Kidney tubule cell (primary cell): ENCODE data around the gene CAMTA1.
"Not testable (repeated sequence)": the region's sequence is repeated elsewhere in the genome, so short reads cannot be mapped to it uniquely, and the experiment has no call there.

Experiments used
- DNase-seq: peaks from one replicate; pipeline ENCODE4 v3.0.0-alpha.2; 2018; ENCODE audit warnings: low spot score

Gene CAMTA1

GRCh38 chr1:7679159-7679872 lies 894.1 kb downstream of the CAMTA1 start:
- DNase-seq: no peak

GRCh38 chr1:7679873-7680206 lies 894.6 kb downstream of the CAMTA1 start:
- no peak for DNase-seq

- DNase-seq: peak; percentile 45
Observed at GRCh38 chr1:7680207-7680954, 895.1 kb downstream of the CAMTA1 start.

GRCh38 chr1:7680955-7681268 lies 895.7 kb downstream of the CAMTA1 start:
- no peak for DNase-seq

DNA sequence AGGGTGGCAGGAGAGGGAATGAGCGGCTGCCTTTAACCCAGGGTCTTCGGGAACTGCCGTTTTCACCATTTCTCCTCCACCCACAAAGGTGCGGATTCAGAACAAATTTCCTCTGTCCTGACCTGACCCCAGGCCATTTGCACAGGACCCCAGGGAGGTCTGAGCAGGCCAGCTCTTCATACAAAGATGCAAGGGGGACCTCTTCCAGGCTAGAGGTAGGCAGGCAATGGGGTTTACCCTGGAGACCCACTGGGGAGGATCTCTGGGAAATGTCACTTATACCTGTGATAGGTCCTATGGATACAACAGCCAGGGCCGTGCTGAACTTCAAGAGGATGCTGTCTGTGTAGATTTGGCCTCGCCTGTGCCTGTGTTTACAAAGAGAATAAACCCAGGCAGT lies 896.1 kb downstream of the CAMTA1 start:
- no peak for DNase-seq

DNA sequence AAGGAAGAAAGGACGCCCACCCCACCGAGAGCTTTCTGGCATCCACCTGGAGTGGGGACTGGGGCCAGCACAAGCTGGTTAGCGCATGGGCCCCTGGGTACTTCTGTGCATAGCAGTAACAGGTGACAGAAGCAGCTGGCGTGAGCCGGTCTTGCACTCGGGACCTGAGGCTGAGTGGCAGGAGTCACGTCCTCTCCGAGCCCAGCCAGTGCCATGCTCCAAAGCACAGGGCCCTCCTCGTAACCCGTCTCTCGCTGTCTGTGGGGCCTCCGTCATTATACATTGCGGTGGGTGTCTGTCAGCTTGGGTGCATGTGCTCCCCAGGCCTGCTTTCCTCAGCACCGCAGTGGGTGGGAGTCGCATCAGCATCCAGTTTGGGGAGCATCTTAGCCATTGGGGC lies 898.3 kb downstream of the CAMTA1 start:
- no peak for DNase-seq

DNA sequence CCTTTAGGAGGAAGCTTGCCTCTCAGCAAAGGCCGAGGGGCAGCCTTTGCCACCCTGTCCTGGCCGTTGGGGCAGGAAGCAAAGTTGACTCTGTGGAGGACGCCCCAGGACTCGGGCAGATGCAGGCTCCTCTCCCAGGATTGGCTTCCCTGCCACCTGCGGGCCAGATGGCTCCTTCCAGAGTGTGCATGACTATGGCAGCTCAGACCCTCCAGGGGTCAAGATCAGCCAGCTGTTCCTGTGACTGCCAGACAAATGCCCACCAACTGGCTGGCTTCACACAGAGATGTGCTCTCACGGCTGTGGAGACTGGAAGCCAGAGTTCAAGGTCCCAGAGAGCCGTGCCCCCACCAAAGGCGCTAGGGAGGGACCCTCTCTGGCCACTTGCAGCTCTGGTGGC lies 898.9 kb downstream of the CAMTA1 start:
- DNase-seq: no peak

DNA sequence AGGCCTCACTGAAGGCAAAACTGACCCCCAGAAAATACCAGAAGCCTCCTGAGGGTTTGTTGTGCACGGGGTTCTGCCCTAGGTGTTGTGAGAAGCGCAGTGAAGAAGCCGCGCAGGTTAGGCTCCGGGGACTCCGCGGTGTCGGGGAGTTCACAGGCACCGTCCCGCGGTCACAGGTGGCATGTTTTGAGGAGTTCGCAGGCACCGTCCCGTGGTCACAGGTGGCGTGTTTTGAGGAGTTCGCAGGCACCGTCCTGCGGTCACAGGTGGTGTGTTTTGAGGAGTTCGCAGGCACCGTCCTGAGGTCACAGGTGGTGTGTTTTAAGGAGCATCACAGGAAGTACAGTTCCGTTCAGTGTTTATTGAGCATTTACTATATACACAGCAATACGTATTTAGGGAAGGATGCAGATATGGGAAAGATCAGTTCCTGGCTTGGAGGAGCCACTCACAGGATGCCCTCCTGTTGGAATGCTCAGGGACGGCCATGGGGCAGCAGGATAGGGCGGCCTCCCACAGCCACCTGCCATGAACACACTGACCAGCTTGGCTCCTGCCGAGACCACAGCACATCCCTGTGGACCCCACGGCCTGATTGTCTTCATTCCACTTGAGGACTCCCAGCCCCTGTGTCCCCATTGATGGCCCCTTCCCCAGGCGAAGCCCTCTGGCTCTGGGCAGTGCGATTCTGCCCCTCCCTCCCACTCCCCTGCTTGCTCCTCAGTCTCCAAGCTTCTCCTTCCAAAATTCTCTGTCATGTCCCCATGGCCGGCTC lies 899.8 kb downstream of the CAMTA1 start:
- DNase-seq: no peak

DNA sequence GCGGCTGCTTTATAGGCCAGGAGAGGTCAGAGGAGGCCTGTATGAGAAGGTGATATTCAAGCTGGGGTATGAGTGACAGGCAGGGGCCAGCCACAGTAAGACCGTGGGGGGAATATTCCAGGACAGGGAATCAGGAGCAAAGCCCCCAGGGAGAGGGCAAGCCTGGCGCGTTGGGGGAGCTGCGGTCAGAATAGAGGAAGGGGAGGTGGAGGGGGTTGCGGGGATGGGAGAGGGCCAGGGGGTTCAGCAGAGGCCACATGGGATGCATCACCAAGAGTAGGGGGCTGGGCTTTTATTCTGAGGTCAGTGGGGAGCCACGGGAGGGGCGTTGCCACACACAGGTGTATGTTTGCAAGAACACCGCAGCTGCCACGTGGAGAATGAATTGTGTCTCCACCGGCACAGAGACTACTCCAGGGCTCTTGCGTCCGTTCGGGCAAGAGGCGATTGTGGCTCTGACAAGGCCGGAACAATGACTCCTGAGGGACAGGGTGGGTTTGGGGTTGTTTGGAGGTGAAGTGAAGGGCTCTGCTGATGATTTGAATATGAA lies 901.1 kb downstream of the CAMTA1 start:
- DNase-seq: no peak

DNA sequence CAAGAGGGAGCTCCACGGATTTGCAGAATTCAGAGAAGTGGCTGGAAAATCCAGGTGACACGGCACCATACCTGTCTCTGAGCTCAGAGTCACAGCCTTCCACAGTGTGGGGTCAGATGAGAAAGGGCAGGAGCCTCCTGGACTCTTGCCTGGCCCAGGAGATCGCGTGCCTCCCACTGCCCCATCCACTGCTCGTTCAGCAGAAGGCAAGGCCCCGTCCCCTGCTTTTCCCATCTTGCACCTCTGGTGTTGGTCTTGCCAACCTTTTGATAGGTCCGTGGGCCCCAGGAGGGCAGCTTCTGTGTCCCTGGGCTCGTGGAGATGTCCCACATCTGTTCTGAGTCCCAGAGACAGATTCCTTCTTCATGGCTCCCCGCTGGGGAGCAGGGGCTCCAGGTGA lies 902.2 kb downstream of the CAMTA1 start:
- DNase-seq: no peak

- no peak for DNase-seq
Observed at GRCh38 chr1:7688659-7689058, 903.4 kb downstream of the CAMTA1 start.

GRCh38 chr1:7689307-7689706 lies 904.1 kb downstream of the CAMTA1 start:
- not testable (repeated sequence) for DNase-seq

GRCh38 chr1:7690076-7690475 lies 904.8 kb downstream of the CAMTA1 start:
- DNase-seq: no peak

DNA sequence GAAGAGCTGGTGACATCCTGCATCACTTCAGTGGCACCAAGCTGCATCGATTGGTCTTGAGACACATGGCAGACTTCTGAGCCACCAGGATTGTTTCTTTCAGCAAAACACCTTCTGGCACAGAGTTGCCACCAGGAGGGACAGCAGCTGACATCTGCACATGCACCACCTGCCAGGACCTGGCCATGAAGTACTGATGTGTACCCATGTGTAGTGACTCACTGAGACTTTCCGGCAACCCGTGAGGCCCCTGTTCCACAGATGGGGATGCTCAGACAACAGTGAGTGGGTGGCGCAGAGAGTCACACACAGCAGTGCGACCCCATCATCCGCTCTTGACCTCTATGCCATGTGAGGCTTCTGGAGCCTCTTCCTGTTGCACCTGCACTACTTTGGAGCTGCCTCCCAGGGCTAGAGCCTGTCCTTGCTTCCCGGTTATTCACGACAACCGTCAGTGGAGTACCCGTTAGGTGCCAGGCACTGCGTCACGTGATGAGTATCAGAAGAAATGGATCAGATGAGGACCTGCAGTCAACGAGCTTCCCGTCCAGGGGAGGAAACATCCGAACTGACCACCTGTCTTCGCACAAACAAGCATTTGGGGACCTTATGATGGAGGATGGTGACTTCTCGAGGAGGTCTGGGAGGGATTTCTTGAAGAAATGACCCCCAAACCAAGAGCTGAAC lies 905.4 kb downstream of the CAMTA1 start:
- DNase-seq: no peak

DNA sequence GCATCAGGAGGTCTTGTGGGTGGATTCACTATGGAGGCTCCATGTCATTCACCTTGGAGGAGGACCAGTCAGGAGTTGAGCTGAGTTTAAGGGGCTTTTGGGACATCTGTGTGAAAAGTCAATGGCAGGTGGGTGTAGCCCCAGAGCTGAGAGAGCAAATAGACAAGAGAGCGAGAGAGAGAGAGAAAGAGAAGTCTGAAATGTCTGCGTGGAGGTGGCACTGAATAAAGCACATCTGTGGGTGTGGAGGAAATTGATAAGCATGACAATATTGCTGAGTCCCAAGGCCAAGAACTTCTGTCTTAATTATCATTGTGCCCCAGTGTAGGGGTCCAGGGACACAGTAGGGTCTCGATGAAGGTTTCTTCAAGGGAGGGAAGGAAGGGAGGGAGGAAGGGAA lies 906.3 kb downstream of the CAMTA1 start:
- no peak for DNase-seq

DNA sequence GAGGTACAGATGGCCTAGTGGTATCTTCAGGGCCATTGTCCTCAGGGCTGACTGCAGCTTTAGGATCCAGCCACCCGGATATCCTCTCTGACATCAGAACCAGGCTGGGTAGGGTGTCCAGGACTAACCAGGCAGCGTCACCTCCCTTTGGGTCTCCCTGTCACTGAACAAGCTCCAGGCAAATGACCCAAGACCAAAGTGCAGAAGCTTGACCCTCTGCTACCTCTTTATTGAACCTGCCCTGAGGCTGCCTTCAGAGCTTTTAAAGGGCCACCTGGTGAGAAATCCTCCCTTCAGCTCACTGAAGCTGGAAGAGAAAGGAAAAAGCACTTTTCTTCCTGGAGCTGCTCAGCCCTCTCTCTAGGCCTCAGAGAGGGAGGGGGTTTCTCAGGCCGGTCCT lies 906.8 kb downstream of the CAMTA1 start:
- DNase-seq: no peak

DNA sequence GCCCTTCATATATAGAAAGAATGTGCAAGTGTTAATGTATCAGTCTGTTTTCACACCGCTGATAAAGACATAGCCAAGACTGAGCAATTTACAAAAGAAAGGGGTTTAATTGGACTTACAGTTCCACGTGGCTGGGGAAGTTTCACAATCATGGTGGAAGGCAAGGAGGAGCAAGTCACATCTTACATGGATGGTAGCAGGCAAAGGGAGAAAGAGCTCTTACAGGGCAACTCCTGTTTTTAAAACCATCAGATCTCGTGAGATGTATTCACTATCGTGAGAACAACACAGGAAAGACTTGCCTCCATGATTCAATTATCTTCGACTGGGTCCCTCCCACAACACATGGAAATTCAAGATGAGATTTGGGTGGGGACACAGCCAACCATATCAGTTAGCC lies 907.8 kb downstream of the CAMTA1 start:
- not testable (repeated sequence) for DNase-seq

- DNase-seq: no peak
Observed at GRCh38 chr1:7693662-7694061, 908.4 kb downstream of the CAMTA1 start.

DNA sequence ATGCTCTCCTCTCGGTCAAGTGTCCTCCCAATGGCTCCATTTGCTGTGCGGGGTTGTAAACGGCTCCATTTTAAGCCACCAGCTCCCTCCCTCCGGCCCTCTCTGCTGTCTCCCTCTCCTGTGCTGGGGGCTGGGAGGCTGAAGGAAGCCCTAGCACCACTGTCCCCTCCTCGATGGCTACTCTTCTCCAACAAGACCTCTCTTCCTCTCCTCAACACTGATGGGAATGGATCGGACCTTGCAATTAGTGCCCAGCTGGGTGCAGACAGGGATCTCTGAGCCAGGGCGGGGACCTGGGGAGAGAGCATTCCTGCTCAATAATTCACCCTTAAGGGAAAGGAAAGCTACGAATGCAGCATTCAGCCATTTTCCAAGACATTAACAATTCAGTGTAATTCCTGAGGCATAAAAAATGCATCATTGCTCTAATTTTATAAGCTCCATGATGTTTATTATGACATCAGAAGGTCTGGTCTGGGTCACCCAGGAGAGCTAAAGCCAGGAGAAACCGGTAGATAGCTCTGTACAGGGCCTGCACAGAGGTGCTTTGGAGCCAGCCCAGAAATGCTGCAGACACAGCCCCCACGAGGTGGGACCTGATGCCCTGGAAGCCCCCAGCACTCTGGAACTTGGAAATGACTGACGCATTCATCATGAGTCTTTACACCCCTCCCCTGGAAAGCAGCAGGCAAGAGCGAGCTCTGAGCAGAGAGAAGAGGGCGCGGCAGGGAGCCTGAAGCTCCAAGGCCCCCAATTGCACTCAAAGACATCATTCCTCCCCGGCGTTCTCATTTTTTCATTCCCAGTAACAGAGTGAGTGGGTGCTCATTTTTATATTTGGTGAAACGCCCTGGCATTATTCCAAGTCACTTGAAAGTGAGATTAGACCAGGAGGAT lies 909.6 kb downstream of the CAMTA1 start:
- no peak for DNase-seq

DNA sequence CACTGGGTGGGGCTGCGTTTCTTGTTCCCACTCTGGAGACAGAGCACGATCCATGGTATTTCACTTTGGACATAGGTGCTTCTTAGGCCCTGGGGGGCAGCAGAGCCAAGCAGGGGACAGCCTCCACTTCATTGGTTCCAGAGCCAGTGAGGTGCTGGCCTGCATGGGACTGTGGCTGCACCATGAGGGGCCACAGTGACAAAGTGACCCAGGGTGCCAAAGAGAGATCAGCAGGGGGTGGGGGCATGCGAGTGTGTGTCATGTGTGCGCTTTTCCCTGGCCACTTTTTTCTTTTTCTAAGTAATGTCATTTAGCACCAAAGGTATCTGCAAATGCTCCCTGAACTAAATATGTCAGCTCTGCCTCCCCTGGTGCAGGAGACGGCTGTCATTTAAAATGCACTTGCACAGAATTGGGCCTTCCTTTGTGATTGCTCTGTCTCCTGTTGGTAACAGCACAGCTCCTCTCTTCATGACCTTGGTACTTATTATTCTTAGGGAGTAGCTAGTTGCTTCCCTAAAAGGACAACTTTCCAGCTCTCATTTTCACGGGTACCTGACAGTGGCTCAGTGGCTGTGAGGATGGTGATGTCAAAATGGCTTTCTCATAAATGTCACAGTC lies 910.4 kb downstream of the CAMTA1 start:
- no peak for DNase-seq

DNA sequence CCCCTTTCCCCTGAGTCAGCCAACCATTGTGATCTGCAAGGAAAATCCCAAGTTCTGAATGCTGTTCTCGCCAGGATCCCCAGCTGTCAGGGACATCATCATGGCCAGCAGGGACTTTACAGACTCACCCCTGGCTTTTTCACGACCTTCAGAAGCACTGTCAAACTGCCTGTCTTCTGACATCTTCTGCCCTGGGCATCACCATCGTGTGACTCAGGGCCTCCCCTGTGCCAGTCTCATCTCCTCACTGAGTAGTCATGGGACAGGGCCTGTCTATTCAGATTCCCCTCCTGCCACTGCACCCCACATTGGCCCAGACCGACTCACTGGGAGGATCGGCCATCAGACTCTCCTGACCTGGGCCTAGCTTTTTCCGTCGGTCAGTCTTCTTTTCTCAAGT lies 913.4 kb downstream of the CAMTA1 start:
- no peak for DNase-seq
